Ishikawa (cell line): ENCODE results near the gene LILRB3.

Experiments
- CEBPB ChIP-seq: IDR thresholded peaks from 2 replicates; pipeline ENCODE4 v1.6.1; 2012
- CREB1 ChIP-seq: IDR thresholded peaks from 2 replicates; pipeline ENCODE4 v1.6.1; 2012; ENCODE audit warnings: low read depth
- EGR1 ChIP-seq: IDR thresholded peaks from 2 replicates; pipeline ENCODE4 v1.6.1; 2012
- EP300 ChIP-seq: IDR thresholded peaks from 2 replicates; pipeline ENCODE4 v1.6.1; 2012; ENCODE audit warnings: borderline replicate concordance
- FOXM1 ChIP-seq: IDR thresholded peaks from 2 replicates; pipeline ENCODE4 v1.6.1; 2012; ENCODE audit warnings: low read depth, borderline replicate concordance
- MAX ChIP-seq: IDR thresholded peaks from 2 replicates; pipeline ENCODE4 v1.6.1; 2012
- NFIC ChIP-seq: IDR thresholded peaks from 2 replicates; pipeline ENCODE4 v1.6.1; 2012
- RAD21 ChIP-seq: IDR thresholded peaks from 2 replicates; pipeline ENCODE4 v1.6.1; 2012; ENCODE audit warnings: low read depth
- TAF1 ChIP-seq: IDR thresholded peaks from 2 replicates; pipeline ENCODE4 v1.6.1; 2012; ENCODE audit warnings: low read depth, mild to moderate bottlenecking
- TCF12 ChIP-seq: IDR thresholded peaks from 2 replicates; pipeline ENCODE4 v1.6.1; 2012; ENCODE audit warnings: low read depth
- TEAD4 ChIP-seq: IDR thresholded peaks from 2 replicates; pipeline ENCODE4 v1.6.1; 2012
- YY1 ChIP-seq: IDR thresholded peaks from 2 replicates; pipeline ENCODE4 v1.6.1; 2012; ENCODE audit warnings: low read depth
- ZBTB7A ChIP-seq: IDR thresholded peaks from 2 replicates; pipeline ENCODE4 v1.6.1; 2012; ENCODE audit warnings: low read depth
- TF ChIP-seq, protein P1 (sequence below): IDR thresholded peaks from 2 replicates; pipeline ENCODE4 v1.6.1; 2012; ENCODE audit warnings: low read depth, mild to moderate bottlenecking
- TF ChIP-seq, protein P2 (sequence below): IDR thresholded peaks from 2 replicates; pipeline ENCODE4 v1.6.1; 2012

Gene LILRB3

GRCh38 chr19:54253331-54254194 lies 30.8 kb upstream of the LILRB3 start:
- TF ChIP-seq MAX = no peak
- TF ChIP-seq CEBPB = no peak
- TF ChIP-seq TCF12 = no peak

- TF ChIP-seq YY1 (no peak), CREB1 (no peak), MAX (no peak), TCF12 (no peak), FOXM1 (no peak), TAF1 (no peak)
These were observed 30.0 kb upstream of the LILRB3 start for GRCh38 chr19:54252845-54253244.

GRCh38 chr19:54252243-54252642 lies 29.4 kb upstream of the LILRB3 start:
- TF ChIP-seq TEAD4 (no peak), CEBPB (no peak), MAX (no peak), CREB1 (no peak), FOXM1 (no peak), EP300 (no peak), TAF1 (no peak), RAD21 (no peak), ZBTB7A (no peak), YY1 (no peak)
- TF ChIP-seq, protein P1, sequence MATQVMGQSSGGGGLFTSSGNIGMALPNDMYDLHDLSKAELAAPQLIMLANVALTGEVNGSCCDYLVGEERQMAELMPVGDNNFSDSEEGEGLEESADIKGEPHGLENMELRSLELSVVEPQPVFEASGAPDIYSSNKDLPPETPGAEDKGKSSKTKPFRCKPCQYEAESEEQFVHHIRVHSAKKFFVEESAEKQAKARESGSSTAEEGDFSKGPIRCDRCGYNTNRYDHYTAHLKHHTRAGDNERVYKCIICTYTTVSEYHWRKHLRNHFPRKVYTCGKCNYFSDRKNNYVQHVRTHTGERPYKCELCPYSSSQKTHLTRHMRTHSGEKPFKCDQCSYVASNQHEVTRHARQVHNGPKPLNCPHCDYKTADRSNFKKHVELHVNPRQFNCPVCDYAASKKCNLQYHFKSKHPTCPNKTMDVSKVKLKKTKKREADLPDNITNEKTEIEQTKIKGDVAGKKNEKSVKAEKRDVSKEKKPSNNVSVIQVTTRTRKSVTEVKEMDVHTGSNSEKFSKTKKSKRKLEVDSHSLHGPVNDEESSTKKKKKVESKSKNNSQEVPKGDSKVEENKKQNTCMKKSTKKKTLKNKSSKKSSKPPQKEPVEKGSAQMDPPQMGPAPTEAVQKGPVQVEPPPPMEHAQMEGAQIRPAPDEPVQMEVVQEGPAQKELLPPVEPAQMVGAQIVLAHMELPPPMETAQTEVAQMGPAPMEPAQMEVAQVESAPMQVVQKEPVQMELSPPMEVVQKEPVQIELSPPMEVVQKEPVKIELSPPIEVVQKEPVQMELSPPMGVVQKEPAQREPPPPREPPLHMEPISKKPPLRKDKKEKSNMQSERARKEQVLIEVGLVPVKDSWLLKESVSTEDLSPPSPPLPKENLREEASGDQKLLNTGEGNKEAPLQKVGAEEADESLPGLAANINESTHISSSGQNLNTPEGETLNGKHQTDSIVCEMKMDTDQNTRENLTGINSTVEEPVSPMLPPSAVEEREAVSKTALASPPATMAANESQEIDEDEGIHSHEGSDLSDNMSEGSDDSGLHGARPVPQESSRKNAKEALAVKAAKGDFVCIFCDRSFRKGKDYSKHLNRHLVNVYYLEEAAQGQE = no peak
- TF ChIP-seq, protein P2, sequence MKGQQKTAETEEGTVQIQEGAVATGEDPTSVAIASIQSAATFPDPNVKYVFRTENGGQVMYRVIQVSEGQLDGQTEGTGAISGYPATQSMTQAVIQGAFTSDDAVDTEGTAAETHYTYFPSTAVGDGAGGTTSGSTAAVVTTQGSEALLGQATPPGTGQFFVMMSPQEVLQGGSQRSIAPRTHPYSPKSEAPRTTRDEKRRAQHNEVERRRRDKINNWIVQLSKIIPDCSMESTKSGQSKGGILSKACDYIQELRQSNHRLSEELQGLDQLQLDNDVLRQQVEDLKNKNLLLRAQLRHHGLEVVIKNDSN = no peak

DNA sequence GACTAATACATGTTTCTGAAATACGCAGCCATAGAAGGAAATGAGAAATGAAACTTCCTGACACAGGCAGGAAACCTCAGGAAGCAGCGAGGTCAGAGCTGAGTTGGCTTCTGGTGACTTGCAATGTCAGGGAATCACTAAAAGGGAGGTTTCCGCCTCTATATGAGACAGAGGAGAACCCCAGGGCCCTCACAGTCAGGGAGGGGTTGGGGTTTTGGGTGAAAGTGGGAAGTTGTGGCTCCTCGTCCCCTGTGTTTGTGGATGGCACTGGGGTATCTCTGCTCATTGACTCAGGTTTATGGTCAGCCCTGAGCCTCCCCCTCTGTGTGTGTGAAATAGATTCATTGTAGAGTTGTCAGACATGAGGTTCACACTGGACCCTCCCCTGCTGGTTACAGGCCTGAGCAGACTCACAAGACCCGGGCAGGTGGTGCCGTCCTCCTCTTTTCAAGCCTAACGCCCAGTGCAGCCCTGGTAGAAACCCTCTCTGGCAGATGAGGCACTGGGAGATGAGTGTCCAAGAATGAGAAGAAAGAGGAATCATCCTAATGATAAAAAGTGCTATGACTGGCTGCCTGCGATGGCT lies 25.3 kb upstream of the LILRB3 start:
- TF ChIP-seq ZBTB7A (no peak), EGR1 (no peak)

DNA sequence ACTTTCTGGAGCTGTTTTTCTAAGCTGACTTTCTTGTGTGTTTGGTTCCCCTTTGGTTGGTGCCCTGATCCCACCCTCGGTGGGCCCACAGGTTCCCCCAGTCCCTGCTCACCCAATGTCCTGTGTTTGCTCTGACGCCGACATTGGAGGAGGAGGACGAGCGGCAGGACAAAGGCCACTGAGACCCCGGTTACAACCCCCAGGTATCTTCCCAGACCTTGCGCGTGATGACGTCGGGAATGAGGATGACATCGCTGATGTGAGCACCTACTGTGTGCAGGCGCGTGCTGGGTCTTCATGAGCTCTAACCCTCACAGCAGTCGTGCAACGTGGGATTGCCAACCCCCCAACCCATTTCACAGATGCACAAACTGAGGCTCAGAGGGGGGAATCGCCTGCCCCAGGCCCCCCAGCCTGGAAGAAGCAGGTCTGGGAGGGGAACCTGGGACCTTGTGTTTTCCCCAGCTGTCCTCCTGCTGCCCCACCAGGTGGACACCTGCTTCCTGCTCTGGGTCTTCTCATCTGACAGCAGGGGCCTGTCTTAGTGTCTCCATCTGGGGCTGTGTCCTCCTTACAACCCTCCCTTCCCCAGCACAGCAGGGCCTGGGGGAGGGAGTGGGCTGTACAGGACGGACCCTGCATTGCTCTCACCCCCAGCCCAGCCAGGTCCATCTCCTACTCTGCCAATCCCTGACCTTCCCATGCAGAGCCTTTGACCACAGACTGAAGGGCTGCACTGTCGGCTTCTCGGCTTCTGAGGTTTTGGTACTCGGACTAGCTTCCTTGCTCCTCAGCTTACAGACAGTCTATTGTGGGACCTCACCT lies 24.5 kb upstream of the LILRB3 start:
- no peak for TF ChIP-seq ZBTB7A
- TF ChIP-seq MAX = no peak
- TF ChIP-seq RAD21 = no peak
- no peak for TF ChIP-seq TAF1
- TF ChIP-seq EGR1 = no peak
- TF ChIP-seq, protein P1 = no peak
- TF ChIP-seq CEBPB = no peak
- no peak for TF ChIP-seq TCF12
- no peak for TF ChIP-seq TEAD4
- TF ChIP-seq NFIC = no peak
- TF ChIP-seq, protein P2 = no peak
- no peak for TF ChIP-seq YY1
